ENCODE data around the gene FTMT.

- no peak for TF ChIP-seq CTCF (IDR thresholded peaks at IDR 0.05)
- TF ChIP-seq POLR2A (IDR thresholded peaks at IDR 0.05) = no peak
- TF ChIP-seq POLR2AphosphoS5 (IDR thresholded peaks at IDR 0.05) = no peak
- TF ChIP-seq EP300 (IDR thresholded peaks at IDR 0.05) = no peak
These were observed 45.7 kb downstream of the FTMT start for GRCh38 chr5:121897341-121897740.

Data from upper lobe of left lung (tissue), 4 donors.